Caco-2 (cell line): ENCODE data around the gene HRH2. TPM values are rescaled to one million over a fixed set of nuclear protein-coding genes. Genes with fewer than 3 reads are reported as not detected.

Experiments
- BruUV-seq: library from RNA; stranded (reverse); fragments of 400-500 nt; replicated peaks from 2 replicates; lab custom pipeline; 2021; lab: Mats Ljungman, UMichigan
- CTCF ChIA-PET: fragments of 300-600 bp; sonication (Branson Sonifier 250); formaldehyde crosslinking; loops from one replicate; lab custom pipeline; 2022; ENCODE audit warnings: antibody characterized with exemption; lab: Charles Lee
- POLR2A ChIA-PET: fragments of 300-600 bp; sonication (Branson Sonifier 250); formaldehyde crosslinking; loops from one replicate; lab custom pipeline; 2022; ENCODE audit warnings: antibody characterized with exemption; lab: Charles Lee
- DNase-seq, 2 experiments: peaks; one replicate each; pipeline versions ENCODE4 v3.0.0 to v3.0.0-alpha.2; 2020 to 2022
- H3K27me3 ChIP-seq: replicated peaks from 2 replicates; pipeline ENCODE4 v1.6.0; 2011; ENCODE audit warnings: low read length; ENCODE audit not compliant: control insufficient read depth, insufficient read depth
- H3K36me3 ChIP-seq: 2 replicates; pipeline ENCODE4 v1.5.1; 2011; ENCODE audit warnings: low read length; ENCODE audit not compliant: control insufficient read depth, insufficient read depth
- H3K4me1 ChIP-seq: fragments of 250-450 bp; sonication (Bioruptor Pico); 2 replicates; pipeline ENCODE4 v1.5.1; 2020; ENCODE audit warnings: mild to moderate bottlenecking
- H3K4me3 ChIP-seq: 2 replicates; pipeline ENCODE4 v1.5.1; 2011; ENCODE audit warnings: low read depth, mild to moderate bottlenecking, control low read depth, low read length
- H3K9me3 ChIP-seq: fragments of 250-450 bp; sonication (Bioruptor Pico); 2 replicates; pipeline ENCODE4 v1.5.1; 2020; ENCODE audit warnings: mild to moderate bottlenecking, moderate library complexity
- H3K27ac Mint-ChIP-seq: one replicate; pipeline ENCODE4 v1.8.0; 2022; ENCODE audit warnings: mixed read lengths; ENCODE audit not compliant: unreplicated experiment
- H3K27me3 Mint-ChIP-seq: one replicate; pipeline ENCODE4 v1.8.0; 2022; ENCODE audit warnings: mixed read lengths; ENCODE audit not compliant: insufficient read depth, unreplicated experiment
- H3K36me3 Mint-ChIP-seq: one replicate; pipeline ENCODE4 v1.8.0; 2022; ENCODE audit warnings: mild to moderate bottlenecking, mixed read lengths; ENCODE audit not compliant: insufficient read depth, unreplicated experiment
- H3K4me1 Mint-ChIP-seq: one replicate; pipeline ENCODE4 v1.8.0; 2022; ENCODE audit warnings: low read depth, mixed read lengths; ENCODE audit not compliant: unreplicated experiment
- H3K4me3 Mint-ChIP-seq: one replicate; pipeline ENCODE4 v1.8.0; 2022; ENCODE audit warnings: mild to moderate bottlenecking, moderate library complexity, mixed read lengths; ENCODE audit not compliant: unreplicated experiment
- H3K9me3 Mint-ChIP-seq: one replicate; pipeline ENCODE4 v1.8.0; 2022; ENCODE audit warnings: mixed read lengths; ENCODE audit not compliant: unreplicated experiment
- CTCF ChIP-seq, 2 experiments: fragments of 200-600 bp in 1 of 2; IDR thresholded peaks; 1 replicate in 1 of 2; 2 replicates in 1 of 2; pipeline versions ENCODE4 v1.5.1 to v1.8.0; 2011 to 2022; ENCODE audit warnings: antibody characterized with exemption in 1 of 2, control low read depth in 1 of 2, inconsistent platforms in 1 of 2, low read depth in 1 of 2, low read length in 1 of 2, mild to moderate bottlenecking in 1 of 2, moderate library complexity in 1 of 2; ENCODE audit not compliant: insufficient read depth in 1 of 2, severe bottlenecking in 1 of 2, unreplicated experiment in 1 of 2
- intact Hi-C: fragments of 100-400 bp; cut with micrococcal nuclease; formaldehyde crosslinking; loops from one replicate; pipeline ENCODE4 v1.10.0; 2022; ENCODE audit not compliant: unreplicated experiment
- total RNA-seq: library from RNA; stranded (reverse); gene quantifications from 2 replicates; pipeline ENCODE4 v1.2.3, GENCODE V29; 2022

HRH2 gene
- total RNA-seq, 1 experiment from 2014 or later: not detected

- H3K9me3 Mint-ChIP-seq: no peaks in the 10 kb centered on the region
- H3K27me3 ChIP-seq: no peaks in the 10 kb centered on the region
- no peaks in the 10 kb centered on the region for H3K4me1 Mint-ChIP-seq
- POLR2A ChIA-PET: no interaction called here
- peaks cover 5% of the 10 kb centered on the region for H3K27me3 Mint-ChIP-seq
- CTCF ChIA-PET: no interaction called here
- no peak overlapping the region for H3K27ac Mint-ChIP-seq
- H3K9me3 ChIP-seq: no peaks in the 10 kb centered on the region
- no peak for TF ChIP-seq CTCF (IDR thresholded peaks at IDR 0.05; ENCODE audit: insufficient read depth in 1 of 2, low read depth in 1 of 2, low read length in 1 of 2, severe bottlenecking in 1 of 2, unreplicated experiment in 1 of 2)
- intact Hi-C loops: no loop called here
- H3K36me3 ChIP-seq: no peaks in the 10 kb centered on the region
- no peak overlapping the region for H3K4me3 ChIP-seq
- H3K36me3 Mint-ChIP-seq: no peaks in the 10 kb centered on the region
- H3K4me3 Mint-ChIP-seq: no peak overlapping the region
- no peaks in the 10 kb centered on the region; the same call in 1 of the 2 replicates for H3K4me1 ChIP-seq
- DNase-seq: no peak
- BruUV-seq: no TSS peak
Measured at GRCh38 chr5:175635854-175636584, 21.9 kb upstream of the HRH2 start.

- peaks cover 3% of the 10 kb centered on the region for H3K27me3 Mint-ChIP-seq
- no peaks in the 10 kb centered on the region for H3K4me1 Mint-ChIP-seq
- H3K36me3 ChIP-seq: no peaks in the 10 kb centered on the region
- H3K27me3 ChIP-seq: no peaks in the 10 kb centered on the region
- DNase-seq: no peak
- no peak overlapping the region for H3K4me3 ChIP-seq
- no peak overlapping the region for H3K4me3 Mint-ChIP-seq
- BruUV-seq: no TSS peak
- H3K4me1 ChIP-seq: no peaks in the 10 kb centered on the region
- POLR2A ChIA-PET: no interaction called here
- H3K9me3 Mint-ChIP-seq: no peaks in the 10 kb centered on the region
- CTCF ChIA-PET: no interaction called here
- no peak for TF ChIP-seq CTCF (IDR thresholded peaks at IDR 0.05; ENCODE audit: insufficient read depth in 1 of 2, low read depth in 1 of 2, low read length in 1 of 2, severe bottlenecking in 1 of 2, unreplicated experiment in 1 of 2)
- no peak overlapping the region for H3K27ac Mint-ChIP-seq
- H3K9me3 ChIP-seq: no peaks in the 10 kb centered on the region
- intact Hi-C loops: no loop called here
- no peaks in the 10 kb centered on the region for H3K36me3 Mint-ChIP-seq
Measured at GRCh38 chr5:175638305-175638704, 19.6 kb upstream of the HRH2 start.

GRCh38 chr5:175640106-175640775, 17.6 kb upstream of the HRH2 start:
- Mint-ChIP-seq H3K4me1 (no peaks in the 10 kb centered on the region), H3K4me3 (no peak overlapping the region), H3K9me3 (no peaks in the 10 kb centered on the region), H3K27ac (no peak overlapping the region), H3K36me3 (no peaks in the 10 kb centered on the region), H3K27me3 (no peaks in the 10 kb centered on the region)
- H3K4me3 ChIP-seq: no peak overlapping the region
- H3K9me3 ChIP-seq: no peaks in the 10 kb centered on the region
- no peak for DNase-seq
- BruUV-seq: no TSS peak
- H3K36me3 ChIP-seq: no peaks in the 10 kb centered on the region
- intact Hi-C loops: no loop called here
- TF ChIP-seq CTCF (IDR thresholded peaks at IDR 0.05; ENCODE audit: insufficient read depth in 1 of 2, low read depth in 1 of 2, low read length in 1 of 2, severe bottlenecking in 1 of 2, unreplicated experiment in 1 of 2): no peak
- ChIA-PET POLR2A (no interaction called here), CTCF (no interaction called here)
- H3K27me3 ChIP-seq: no peaks in the 10 kb centered on the region
- H3K4me1 ChIP-seq: no peaks in the 10 kb centered on the region
